ENCODE data around the gene PLEKHA7.

The PLEKHA7 gene

DNA sequence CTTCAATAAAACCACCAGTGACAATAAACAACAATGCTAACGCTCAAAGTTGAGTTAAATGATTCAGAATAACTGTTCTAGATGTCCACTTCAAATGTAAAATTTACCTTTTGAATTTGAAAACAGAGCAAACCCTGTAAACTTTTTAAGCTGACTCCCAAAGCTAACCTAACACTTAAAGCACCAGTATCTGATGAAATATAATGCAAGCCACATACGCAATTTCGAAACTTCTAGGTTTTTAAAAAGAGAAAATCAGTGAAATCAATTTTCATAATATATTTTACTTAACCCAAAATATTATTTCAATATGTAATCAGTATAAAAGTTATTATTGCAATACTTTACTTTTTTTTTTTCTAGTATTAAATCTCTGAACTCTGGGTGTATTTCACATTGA is 71.3 kb downstream of the PLEKHA7 start:
- H3K27ac ChIP-seq (replicated peaks), result no peak overlapping the region
- TF ChIP-seq SPI1 (IDR thresholded peaks at IDR 0.05; ENCODE audit: borderline replicate concordance, low read depth), result no peak
- TF ChIP-seq POLR2AphosphoS5 (IDR thresholded peaks at IDR 0.05; ENCODE audit: low read depth), result no peak
- DNase-seq (ENCODE audit: low read depth in 1 of 2, low spot score in 1 of 2), result no peak
- H3K4me3 ChIP-seq (replicated peaks; ENCODE audit: insufficient read depth, low read length), result no peak overlapping the region
- H3K27me3 ChIP-seq (ENCODE audit: insufficient read depth, poor library complexity, severe bottlenecking), result no peaks in the 10 kb centered on the region

DNA sequence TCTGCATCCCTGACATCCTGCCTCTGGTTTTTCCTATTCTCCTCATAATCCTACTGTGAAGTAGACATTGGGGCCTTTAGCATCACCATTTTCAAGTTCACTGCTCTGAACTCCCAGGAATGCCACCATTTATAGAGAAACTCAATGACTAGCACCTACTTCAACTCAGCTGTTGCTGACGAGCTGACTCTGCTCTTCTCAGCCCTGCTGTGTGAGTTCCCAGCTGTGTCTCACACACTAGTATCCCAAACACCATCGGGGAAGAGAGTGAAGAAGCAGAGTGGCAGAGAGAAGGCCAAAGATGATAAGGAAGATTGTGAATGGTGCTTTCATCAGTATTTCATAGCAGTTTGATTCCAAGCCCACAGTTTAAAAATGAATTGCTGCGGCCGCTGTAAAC is 71.9 kb downstream of the PLEKHA7 start:
- Histone ChIP-seq H3K27me3 (ENCODE audit: insufficient read depth, poor library complexity, severe bottlenecking) (no peaks in the 10 kb centered on the region), H3K4me3 (replicated peaks; ENCODE audit: insufficient read depth, low read length) (no peak overlapping the region), H3K27ac (replicated peaks) (no peak overlapping the region)
- no peak for DNase-seq (ENCODE audit: low read depth in 1 of 2, low spot score in 1 of 2)
- TF ChIP-seq SPI1 (IDR thresholded peaks at IDR 0.05; ENCODE audit: borderline replicate concordance, low read depth) (no peak), POLR2AphosphoS5 (IDR thresholded peaks at IDR 0.05; ENCODE audit: low read depth) (no peak), GABPA (IDR thresholded peaks at IDR 0.05; ENCODE audit: low read depth) (no peak)
- TF ChIP-seq, protein P1, sequence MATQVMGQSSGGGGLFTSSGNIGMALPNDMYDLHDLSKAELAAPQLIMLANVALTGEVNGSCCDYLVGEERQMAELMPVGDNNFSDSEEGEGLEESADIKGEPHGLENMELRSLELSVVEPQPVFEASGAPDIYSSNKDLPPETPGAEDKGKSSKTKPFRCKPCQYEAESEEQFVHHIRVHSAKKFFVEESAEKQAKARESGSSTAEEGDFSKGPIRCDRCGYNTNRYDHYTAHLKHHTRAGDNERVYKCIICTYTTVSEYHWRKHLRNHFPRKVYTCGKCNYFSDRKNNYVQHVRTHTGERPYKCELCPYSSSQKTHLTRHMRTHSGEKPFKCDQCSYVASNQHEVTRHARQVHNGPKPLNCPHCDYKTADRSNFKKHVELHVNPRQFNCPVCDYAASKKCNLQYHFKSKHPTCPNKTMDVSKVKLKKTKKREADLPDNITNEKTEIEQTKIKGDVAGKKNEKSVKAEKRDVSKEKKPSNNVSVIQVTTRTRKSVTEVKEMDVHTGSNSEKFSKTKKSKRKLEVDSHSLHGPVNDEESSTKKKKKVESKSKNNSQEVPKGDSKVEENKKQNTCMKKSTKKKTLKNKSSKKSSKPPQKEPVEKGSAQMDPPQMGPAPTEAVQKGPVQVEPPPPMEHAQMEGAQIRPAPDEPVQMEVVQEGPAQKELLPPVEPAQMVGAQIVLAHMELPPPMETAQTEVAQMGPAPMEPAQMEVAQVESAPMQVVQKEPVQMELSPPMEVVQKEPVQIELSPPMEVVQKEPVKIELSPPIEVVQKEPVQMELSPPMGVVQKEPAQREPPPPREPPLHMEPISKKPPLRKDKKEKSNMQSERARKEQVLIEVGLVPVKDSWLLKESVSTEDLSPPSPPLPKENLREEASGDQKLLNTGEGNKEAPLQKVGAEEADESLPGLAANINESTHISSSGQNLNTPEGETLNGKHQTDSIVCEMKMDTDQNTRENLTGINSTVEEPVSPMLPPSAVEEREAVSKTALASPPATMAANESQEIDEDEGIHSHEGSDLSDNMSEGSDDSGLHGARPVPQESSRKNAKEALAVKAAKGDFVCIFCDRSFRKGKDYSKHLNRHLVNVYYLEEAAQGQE (IDR thresholded peaks at IDR 0.05; ENCODE audit: insufficient replicate concordance, low read depth), result no peak
- TF ChIP-seq, protein P2, sequence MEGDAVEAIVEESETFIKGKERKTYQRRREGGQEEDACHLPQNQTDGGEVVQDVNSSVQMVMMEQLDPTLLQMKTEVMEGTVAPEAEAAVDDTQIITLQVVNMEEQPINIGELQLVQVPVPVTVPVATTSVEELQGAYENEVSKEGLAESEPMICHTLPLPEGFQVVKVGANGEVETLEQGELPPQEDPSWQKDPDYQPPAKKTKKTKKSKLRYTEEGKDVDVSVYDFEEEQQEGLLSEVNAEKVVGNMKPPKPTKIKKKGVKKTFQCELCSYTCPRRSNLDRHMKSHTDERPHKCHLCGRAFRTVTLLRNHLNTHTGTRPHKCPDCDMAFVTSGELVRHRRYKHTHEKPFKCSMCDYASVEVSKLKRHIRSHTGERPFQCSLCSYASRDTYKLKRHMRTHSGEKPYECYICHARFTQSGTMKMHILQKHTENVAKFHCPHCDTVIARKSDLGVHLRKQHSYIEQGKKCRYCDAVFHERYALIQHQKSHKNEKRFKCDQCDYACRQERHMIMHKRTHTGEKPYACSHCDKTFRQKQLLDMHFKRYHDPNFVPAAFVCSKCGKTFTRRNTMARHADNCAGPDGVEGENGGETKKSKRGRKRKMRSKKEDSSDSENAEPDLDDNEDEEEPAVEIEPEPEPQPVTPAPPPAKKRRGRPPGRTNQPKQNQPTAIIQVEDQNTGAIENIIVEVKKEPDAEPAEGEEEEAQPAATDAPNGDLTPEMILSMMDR (IDR thresholded peaks at IDR 0.05; ENCODE audit: insufficient read depth, low read length), result no peak

DNA sequence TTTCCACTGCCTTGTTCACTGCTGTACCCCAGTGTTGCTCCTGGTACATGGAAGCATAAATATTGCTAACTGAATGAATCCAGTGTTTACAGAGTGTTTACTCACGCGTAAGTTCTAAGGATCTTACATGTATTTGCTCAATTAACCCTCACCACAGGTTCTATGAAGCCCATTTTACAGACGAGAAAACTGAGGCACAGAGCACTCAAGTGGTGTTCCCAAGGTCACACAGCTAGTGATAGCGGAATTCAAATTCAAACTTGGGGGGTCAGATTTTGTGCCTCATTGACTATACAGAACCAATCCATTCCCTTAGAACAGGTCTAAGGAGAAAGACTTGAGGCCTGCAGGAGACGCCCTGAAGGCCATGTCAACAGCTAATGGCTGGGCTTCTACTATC is 72.3 kb downstream of the PLEKHA7 start:
- Histone ChIP-seq H3K27ac (replicated peaks) (no peak overlapping the region), H3K27me3 (ENCODE audit: insufficient read depth, poor library complexity, severe bottlenecking) (no peaks in the 10 kb centered on the region), H3K4me3 (replicated peaks; ENCODE audit: insufficient read depth, low read length) (no peak overlapping the region)
- DNase-seq (ENCODE audit: low read depth in 1 of 2, low spot score in 1 of 2), result no peak
- TF ChIP-seq GABPA (IDR thresholded peaks at IDR 0.05; ENCODE audit: low read depth), result no peak
- TF ChIP-seq, protein P1 (IDR thresholded peaks at IDR 0.05; ENCODE audit: insufficient replicate concordance, low read depth), result no peak
- TF ChIP-seq POLR2AphosphoS5 (IDR thresholded peaks at IDR 0.05; ENCODE audit: low read depth), result no peak
- TF ChIP-seq, protein P2 (IDR thresholded peaks at IDR 0.05; ENCODE audit: insufficient read depth, low read length), result no peak

DNA sequence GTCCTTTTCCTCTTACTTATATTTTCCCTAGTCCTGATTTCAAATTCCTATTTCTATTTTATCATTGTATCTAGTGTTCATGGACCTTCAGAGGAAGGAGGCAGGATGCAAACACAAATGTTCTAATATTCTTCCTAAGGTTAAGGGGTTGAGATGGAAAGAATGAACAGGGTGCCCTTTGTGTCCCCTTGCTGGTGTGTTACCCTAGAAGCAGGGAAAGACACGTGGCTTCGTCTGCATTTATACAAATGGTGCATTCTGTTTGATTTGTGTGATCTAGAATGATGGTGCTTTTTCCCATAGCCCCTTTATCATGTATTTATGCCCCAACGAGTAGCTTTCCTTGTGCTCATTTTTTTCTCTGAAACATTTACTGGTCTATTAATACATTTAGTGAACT is 76.2 kb downstream of the PLEKHA7 start:
- Histone ChIP-seq H3K27me3 (ENCODE audit: insufficient read depth, poor library complexity, severe bottlenecking) (peaks cover 10% of the 10 kb centered on the region), H3K27ac (replicated peaks) (no peak overlapping the region), H3K4me3 (replicated peaks; ENCODE audit: insufficient read depth, low read length) (no peak overlapping the region)
- no peak for DNase-seq (ENCODE audit: low read depth in 1 of 2, low spot score in 1 of 2)
- TF ChIP-seq GABPA (IDR thresholded peaks at IDR 0.05; ENCODE audit: low read depth), result no peak
- no peak for TF ChIP-seq POLR2AphosphoS5 (IDR thresholded peaks at IDR 0.05; ENCODE audit: low read depth)
- TF ChIP-seq SPI1 (IDR thresholded peaks at IDR 0.05; ENCODE audit: borderline replicate concordance, low read depth), result no peak
- TF ChIP-seq, protein P1 (IDR thresholded peaks at IDR 0.05; ENCODE audit: insufficient replicate concordance, low read depth), result no peak
- TF ChIP-seq, protein P2 (IDR thresholded peaks at IDR 0.05; ENCODE audit: insufficient read depth, low read length), result no peak
